Measurements from ENCODE around the gene GNG14.
"Not testable (repeated sequence)": the region's sequence is repeated elsewhere in the genome, so short reads cannot be mapped to it uniquely, and the experiment has no call there.

GNG14 gene

GRCh38 chr19:12672744-12673143 lies 15.1 kb upstream of the GNG14 start:
- no peak overlapping the region for H3K4me3 ChIP-seq (replicated peaks; ENCODE audit: low read depth, low read length)
- TF ChIP-seq, protein P1, sequence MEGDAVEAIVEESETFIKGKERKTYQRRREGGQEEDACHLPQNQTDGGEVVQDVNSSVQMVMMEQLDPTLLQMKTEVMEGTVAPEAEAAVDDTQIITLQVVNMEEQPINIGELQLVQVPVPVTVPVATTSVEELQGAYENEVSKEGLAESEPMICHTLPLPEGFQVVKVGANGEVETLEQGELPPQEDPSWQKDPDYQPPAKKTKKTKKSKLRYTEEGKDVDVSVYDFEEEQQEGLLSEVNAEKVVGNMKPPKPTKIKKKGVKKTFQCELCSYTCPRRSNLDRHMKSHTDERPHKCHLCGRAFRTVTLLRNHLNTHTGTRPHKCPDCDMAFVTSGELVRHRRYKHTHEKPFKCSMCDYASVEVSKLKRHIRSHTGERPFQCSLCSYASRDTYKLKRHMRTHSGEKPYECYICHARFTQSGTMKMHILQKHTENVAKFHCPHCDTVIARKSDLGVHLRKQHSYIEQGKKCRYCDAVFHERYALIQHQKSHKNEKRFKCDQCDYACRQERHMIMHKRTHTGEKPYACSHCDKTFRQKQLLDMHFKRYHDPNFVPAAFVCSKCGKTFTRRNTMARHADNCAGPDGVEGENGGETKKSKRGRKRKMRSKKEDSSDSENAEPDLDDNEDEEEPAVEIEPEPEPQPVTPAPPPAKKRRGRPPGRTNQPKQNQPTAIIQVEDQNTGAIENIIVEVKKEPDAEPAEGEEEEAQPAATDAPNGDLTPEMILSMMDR (IDR thresholded peaks at IDR 0.05; ENCODE audit: low read depth, low read length, missing control alignments) = no peak
- DNase-seq (ENCODE audit: extremely low read depth, low read depth) = no peak

- H3K4me3 ChIP-seq (replicated peaks; ENCODE audit: low read depth, low read length) = no peak overlapping the region
- no peak for DNase-seq (ENCODE audit: extremely low read depth, low read depth)
- TF ChIP-seq, protein P1 (IDR thresholded peaks at IDR 0.05; ENCODE audit: low read depth, low read length, missing control alignments) = no peak
Measured at GRCh38 chr19:12675399-12675798, 12.4 kb upstream of the GNG14 start.

DNA sequence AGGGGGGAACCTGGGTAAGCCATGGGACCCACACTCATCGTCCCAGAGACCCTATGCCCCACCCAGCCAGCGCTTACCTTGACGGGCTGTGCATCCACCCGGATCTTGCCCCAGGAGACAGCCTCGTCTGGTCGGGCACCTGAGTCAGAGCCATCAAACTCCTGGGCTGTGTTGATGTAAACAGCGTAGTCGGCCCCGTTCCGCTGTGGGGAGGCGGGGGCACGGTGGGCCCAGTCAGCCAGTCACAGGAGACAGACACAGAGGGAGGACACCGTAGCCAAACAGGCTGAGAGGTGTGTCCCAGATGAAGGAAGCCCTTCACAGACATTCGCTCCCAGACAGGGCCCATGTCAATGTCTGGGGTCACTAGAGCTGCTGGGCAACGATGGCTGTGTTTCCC lies 11.9 kb upstream of the GNG14 start:
- TF ChIP-seq, protein P1 (IDR thresholded peaks at IDR 0.05; ENCODE audit: low read depth, low read length, missing control alignments) = no peak
- no peak for DNase-seq (ENCODE audit: extremely low read depth, low read depth)

GRCh38 chr19:12676384-12676792 lies 11.4 kb upstream of the GNG14 start:
- TF ChIP-seq, protein P1 (IDR thresholded peaks at IDR 0.05; ENCODE audit: low read depth, low read length, missing control alignments) = peak; percentile 94
- H3K4me3 ChIP-seq (replicated peaks; ENCODE audit: low read depth, low read length) = no peak overlapping the region
- peak; percentile 67 for DNase-seq (ENCODE audit: extremely low read depth, low read depth)

More for the DNA sequence above, 11.9 kb upstream of the GNG14 start:
- no peak overlapping the region for H3K4me3 ChIP-seq (replicated peaks; ENCODE audit: low read depth, low read length)

- TF ChIP-seq, protein P1 (IDR thresholded peaks at IDR 0.05; ENCODE audit: low read depth, low read length, missing control alignments) = no peak
- no peak for DNase-seq (ENCODE audit: extremely low read depth, low read depth)
- H3K4me3 ChIP-seq (replicated peaks; ENCODE audit: low read depth, low read length) = no peak overlapping the region
Measured at GRCh38 chr19:12676928-12677327, 10.9 kb upstream of the GNG14 start.

DNA sequence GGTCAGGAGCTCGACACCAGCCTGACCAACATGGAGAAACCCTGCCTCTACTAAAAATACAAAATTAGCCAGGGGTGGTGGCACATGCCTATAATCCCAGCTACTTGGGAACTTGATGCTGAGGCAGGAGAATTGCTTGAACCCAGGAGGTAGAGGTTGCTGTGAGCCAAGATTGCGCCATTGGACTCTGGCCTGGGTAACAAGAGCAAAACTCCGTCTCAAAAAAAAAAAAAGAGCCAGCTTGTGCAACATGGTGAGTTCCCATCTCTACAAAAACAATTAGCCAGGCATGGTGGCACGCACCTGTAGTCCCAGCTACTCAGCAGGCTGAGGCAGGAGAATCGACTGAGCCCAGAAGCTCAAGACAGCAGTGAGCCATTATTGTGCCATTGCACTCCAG lies 9.8 kb upstream of the GNG14 start:
- DNase-seq (ENCODE audit: extremely low read depth, low read depth); H3K4me3 ChIP-seq (replicated peaks; ENCODE audit: low read depth, low read length): not testable (repeated sequence)

DNA sequence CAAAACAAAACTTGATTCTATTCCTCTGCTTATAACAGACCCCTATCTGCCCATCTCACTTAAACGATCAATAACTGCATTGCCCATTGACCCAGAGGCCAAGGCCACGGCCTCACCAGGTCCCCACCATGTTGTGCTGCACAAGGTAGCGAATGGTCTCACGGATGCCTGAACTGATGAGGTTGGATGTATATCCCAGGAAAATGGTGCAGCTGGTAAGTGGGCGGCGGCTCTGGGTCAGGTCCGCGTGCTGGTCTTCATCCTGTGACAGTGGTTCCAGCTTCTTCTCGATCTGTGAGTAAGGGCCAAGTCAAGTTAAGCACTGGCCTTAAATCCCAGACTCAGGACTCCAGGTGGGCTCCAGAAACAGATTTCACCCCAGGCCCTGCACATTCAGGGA lies 7.8 kb upstream of the GNG14 start:
- TF ChIP-seq, protein P1 (IDR thresholded peaks at IDR 0.05; ENCODE audit: low read depth, low read length, missing control alignments) = no peak
- H3K4me3 ChIP-seq (replicated peaks; ENCODE audit: low read depth, low read length) = peak overlapping the region; percentile 89; the same call in 1 of the 2 replicates
- no peak for DNase-seq (ENCODE audit: extremely low read depth, low read depth)
